ENCODE measurements around the gene SMC1A. TPM values are rescaled to one million over a fixed set of nuclear protein-coding genes. Genes with fewer than 3 reads are reported as not detected.

The SMC1A gene
- total and polyA plus RNA-seq, 3 donors from 2014 or later = 18.6 to 37.7 (median 28.8) TPM

- Histone ChIP-seq H3K4me1 (no peaks in the 10 kb centered on the region), H3K27me3 (no peaks in the 10 kb centered on the region), H3K4me3 (no peak overlapping the region), H3K36me3 (ENCODE audit: low read depth, missing control alignments) (no peaks in the 10 kb centered on the region), H3K27ac (no peak overlapping the region), H3K9me3 (no peaks in the 10 kb centered on the region)
- DNase-seq = no peak
- WGBS, 2 donors = 69 to 90% methylated on average over 2 to 11 of the region's 12 CpGs
- TF ChIP-seq POLR2A (IDR thresholded peaks at IDR 0.05) (no peak), CTCF (IDR thresholded peaks at IDR 0.05) (no peak)
- intact Hi-C loops (cut with DNase I; ENCODE audit: low total_unique reads) = no loop called here
Measured at GRCh38 chrX:53340852-53341645, 81.4 kb downstream of the SMC1A start.

- DNase-seq = no peak
- H3K4me3 ChIP-seq = no peak overlapping the region
- intact Hi-C loops (cut with DNase I; ENCODE audit: low total_unique reads) = no loop called here
- WGBS, 2 donors = 84 to 89% methylated on average over 10 of the region's 10 CpGs
- no peaks in the 10 kb centered on the region for H3K9me3 ChIP-seq
- H3K36me3 ChIP-seq (ENCODE audit: low read depth, missing control alignments) = no peaks in the 10 kb centered on the region
- H3K27me3 ChIP-seq = no peaks in the 10 kb centered on the region
- H3K4me1 ChIP-seq = no peaks in the 10 kb centered on the region
- no peak overlapping the region for H3K27ac ChIP-seq
- TF ChIP-seq POLR2A (IDR thresholded peaks at IDR 0.05) (no peak), CTCF (IDR thresholded peaks at IDR 0.05) (no peak)
Measured at GRCh38 chrX:53337101-53337500, 85.4 kb downstream of the SMC1A start.

- DNase-seq = no peak
- no peaks in the 10 kb centered on the region for H3K9me3 ChIP-seq
- intact Hi-C loops (cut with DNase I; ENCODE audit: low total_unique reads) = no loop called here
- H3K36me3 ChIP-seq (ENCODE audit: low read depth, missing control alignments) = no peaks in the 10 kb centered on the region
- TF ChIP-seq POLR2A (IDR thresholded peaks at IDR 0.05) = no peak
- no peak for TF ChIP-seq CTCF (IDR thresholded peaks at IDR 0.05)
- H3K4me3 ChIP-seq = no peak overlapping the region
- no peak overlapping the region for H3K27ac ChIP-seq
- H3K27me3 ChIP-seq = no peaks in the 10 kb centered on the region
- 84 to 88% methylated on average over 3 of the region's 3 CpGs for WGBS, 2 donors
- no peaks in the 10 kb centered on the region for H3K4me1 ChIP-seq
Measured at GRCh38 chrX:53333853-53334252, 88.6 kb downstream of the SMC1A start.

GRCh38 chrX:53332204-53332603 lies 90.2 kb downstream of the SMC1A start:
- no peak for TF ChIP-seq CTCF (IDR thresholded peaks at IDR 0.05)
- DNase-seq = no peak
- intact Hi-C loops (cut with DNase I; ENCODE audit: low total_unique reads) = no loop called here
- 40 to 50% methylated on average over 2 to 5 of the region's 5 CpGs for WGBS, 2 donors
- Histone ChIP-seq H3K27me3 (no peaks in the 10 kb centered on the region), H3K9me3 (no peaks in the 10 kb centered on the region), H3K27ac (no peak overlapping the region), H3K4me1 (no peaks in the 10 kb centered on the region), H3K36me3 (ENCODE audit: low read depth, missing control alignments) (no peaks in the 10 kb centered on the region), H3K4me3 (no peak overlapping the region)

- DNase-seq = no peak
- no peaks in the 10 kb centered on the region for H3K9me3 ChIP-seq
Measured at GRCh38 chrX:53330331-53330730, 92.1 kb downstream of the SMC1A start.

More at GRCh38 chrX:53330331-53330730, 92.1 kb downstream of the SMC1A start:
- H3K4me1 ChIP-seq = no peaks in the 10 kb centered on the region
- no peaks in the 10 kb centered on the region for H3K27me3 ChIP-seq
- TF ChIP-seq CTCF (IDR thresholded peaks at IDR 0.05) = no peak
- TF ChIP-seq POLR2A (IDR thresholded peaks at IDR 0.05) = no peak
- intact Hi-C loops (cut with DNase I; ENCODE audit: low total_unique reads) = no loop called here
- H3K4me3 ChIP-seq = no peak overlapping the region
- H3K27ac ChIP-seq = no peak overlapping the region
- no peaks in the 10 kb centered on the region for H3K36me3 ChIP-seq (ENCODE audit: low read depth, missing control alignments)
- WGBS, 2 donors = 88% methylated on average over 10 of the region's 10 CpGs; no CpG with 5 or more reads in 1 of the 2 donors
